Neural cell (in vitro differentiated cells): Measurements from ENCODE around the gene MAD1L1. TPM values are rescaled to one million over a fixed set of nuclear protein-coding genes. Genes with fewer than 3 reads are reported as not detected.

Experiments
- H2AFZ ChIP-seq: fragments of 200-600, 300-800 bp; sonication (generic), shearing (Covaris generic); 2 replicates; pipeline ENCODE4 v1.6.0; 2014; ENCODE audit warnings: low read depth, mild to moderate bottlenecking, antibody characterized with exemption, low read length, moderate library complexity
- H3F3A ChIP-seq: fragments of 200-600 bp; shearing (Covaris generic); 2 replicates; pipeline ENCODE4 v1.6.1; 2016; ENCODE audit warnings: mild to moderate bottlenecking, moderate library complexity, mixed read lengths, antibody characterized with exemption, low read length; ENCODE audit not compliant: insufficient read depth, poor library complexity, severe bottlenecking
- H3K27ac ChIP-seq: fragments of 200-600, 300-800 bp; sonication (generic), shearing (Covaris generic); 2 replicates; pipeline ENCODE4 v1.5.1; 2014; ENCODE audit warnings: mild to moderate bottlenecking, low read length, moderate library complexity
- H3K27me3 ChIP-seq: fragments of 300-800, 200-600 bp; sonication (generic), shearing (Covaris generic); 2 replicates; pipeline ENCODE4 v1.6.0; 2014; ENCODE audit warnings: mild to moderate bottlenecking, low read depth, low read length, moderate library complexity; ENCODE audit not compliant: insufficient read depth
- H3K36me3 ChIP-seq: fragments of 300-800, 200-600 bp; sonication (generic), shearing (Covaris generic); 2 replicates; pipeline ENCODE4 v1.5.1; 2014; ENCODE audit warnings: mild to moderate bottlenecking, antibody characterized with exemption, low read length, moderate library complexity; ENCODE audit not compliant: insufficient read depth
- H3K4me2 ChIP-seq: fragments of 300-800, 200-600 bp; sonication (generic), shearing (Covaris generic); 2 replicates; pipeline ENCODE4 v1.6.0; 2014; ENCODE audit warnings: mild to moderate bottlenecking, low read length
- H3K4me3 ChIP-seq: fragments of 300-800, 200-600 bp; sonication (generic), shearing (Covaris generic); 2 replicates; pipeline ENCODE4 v1.5.1; 2014; ENCODE audit warnings: mild to moderate bottlenecking, low read length, moderate library complexity
- H3K79me2 ChIP-seq: fragments of 200-600 bp; shearing (Covaris generic); replicated peaks from 2 replicates; pipeline ENCODE4 v1.6.0; 2014; ENCODE audit warnings: mild to moderate bottlenecking, low read length, moderate library complexity; ENCODE audit not compliant: insufficient read depth
- H3K9ac ChIP-seq: fragments of 300-800, 200-600 bp; sonication (generic), shearing (Covaris generic); 2 replicates; pipeline ENCODE4 v1.6.1; 2016; ENCODE audit warnings: mild to moderate bottlenecking, low read length, mixed read lengths
- H3K9me2 ChIP-seq: fragments of 200-600 bp; shearing (Covaris generic); 2 replicates; pipeline ENCODE4 v1.6.1; 2016; ENCODE audit warnings: mild to moderate bottlenecking, low read length, mixed read lengths; ENCODE audit not compliant: insufficient read depth
- H3K9me3 ChIP-seq: fragments of 200-600, 300-800 bp; sonication (generic), shearing (Covaris generic); 2 replicates; pipeline ENCODE4 v1.6.1; 2016; ENCODE audit warnings: mild to moderate bottlenecking, mixed run types, low read length, moderate library complexity, mixed read lengths
- H4K20me1 ChIP-seq: fragments of 200-600 bp; shearing (Covaris generic); 2 replicates; pipeline ENCODE4 v1.6.1; 2016; ENCODE audit warnings: mild to moderate bottlenecking, mixed run types; ENCODE audit not compliant: insufficient read depth
- CTCF ChIP-seq: fragments of 450-650 bp; IDR thresholded peaks from 2 replicates; pipeline ENCODE4 v1.5.1; 2014; ENCODE audit warnings: antibody characterized with exemption, mild to moderate bottlenecking, moderate library complexity; ENCODE audit not compliant: poor library complexity, severe bottlenecking
- EP300 ChIP-seq: fragments of 450-650 bp; conservative IDR thresholded peaks from 2 replicates; pipeline ENCODE4 v1.6.1; 2014; ENCODE audit warnings: antibody characterized with exemption, mild to moderate bottlenecking, moderate library complexity; ENCODE audit not compliant: poor library complexity, severe bottlenecking
- EZH2 ChIP-seq: fragments of 200-600, 300-800 bp; shearing (Covaris generic), sonication (generic); IDR thresholded peaks from 2 replicates; pipeline ENCODE4 v1.6.1; 2014; ENCODE audit warnings: antibody characterized with exemption, low read length, borderline replicate concordance, mild to moderate bottlenecking; ENCODE audit not compliant: insufficient read depth, poor library complexity, severe bottlenecking
- MXI1 ChIP-seq: fragments of 450-650 bp; conservative IDR thresholded peaks from 2 replicates; pipeline ENCODE4 v1.6.1; 2014; ENCODE audit warnings: antibody characterized with exemption, mild to moderate bottlenecking; ENCODE audit not compliant: poor library complexity, severe bottlenecking
- POLR2AphosphoS5 ChIP-seq: IDR thresholded peaks from 2 replicates; pipeline ENCODE4 v1.6.1; 2012
- RAD21 ChIP-seq: fragments of 450-650 bp; conservative IDR thresholded peaks from 2 replicates; pipeline ENCODE4 v1.6.1; 2014; ENCODE audit warnings: antibody characterized with exemption, mild to moderate bottlenecking, moderate library complexity
- REST ChIP-seq: IDR thresholded peaks from 2 replicates; pipeline ENCODE4 v1.6.1; 2012; ENCODE audit warnings: borderline replicate concordance
- SMC3 ChIP-seq: fragments of 450-650 bp; conservative IDR thresholded peaks from 2 replicates; pipeline ENCODE4 v1.6.1; 2014; ENCODE audit warnings: antibody characterized with exemption, mild to moderate bottlenecking, moderate library complexity; ENCODE audit not compliant: poor library complexity
- TAF1 ChIP-seq: IDR thresholded peaks from 2 replicates; pipeline ENCODE4 v1.6.1; 2012; ENCODE audit warnings: low read depth
- polyA plus RNA-seq: library from polyadenylated mRNA; depleted of rRNA; stranded (reverse); fragments of >200 nt; gene quantifications from 2 replicates; pipeline ENCODE4 v1.2.3, GENCODE V29; 2014

Gene MAD1L1
- polyA plus RNA-seq, 1 donor from 2014 or later = 31.4 TPM

DNA sequence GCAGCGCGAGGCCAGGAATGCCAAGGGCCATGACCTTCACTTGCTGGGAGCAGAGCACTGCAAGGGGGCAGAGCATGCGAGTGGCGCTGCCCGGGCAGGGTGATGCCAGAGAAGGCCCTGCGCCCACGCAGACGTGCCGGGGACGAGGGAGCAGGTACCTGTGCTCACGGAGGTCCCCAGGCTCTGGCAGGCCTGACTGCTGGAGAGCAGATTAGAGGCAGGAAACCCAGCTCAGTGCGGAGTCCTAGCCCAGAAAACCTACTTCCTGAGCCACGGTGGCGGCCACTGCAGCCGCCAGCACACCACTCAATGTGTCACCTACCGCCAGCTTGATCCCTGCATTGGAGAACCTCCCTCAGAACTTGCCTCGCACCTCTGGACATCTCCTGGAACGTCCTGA, 148.4 kb downstream of the MAD1L1 start:
- H3K9ac ChIP-seq = no peak overlapping the region
- no peak overlapping the region for H3K4me3 ChIP-seq
- no peaks in the 10 kb centered on the region for H3K9me3 ChIP-seq
- no peaks in the 10 kb centered on the region for H3K27me3 ChIP-seq
- no peaks in the 10 kb centered on the region for H3K36me3 ChIP-seq
- no peaks in the 10 kb centered on the region for H4K20me1 ChIP-seq
- H3K9me2 ChIP-seq = no peaks in the 10 kb centered on the region
- H3K79me2 ChIP-seq = no peaks in the 10 kb centered on the region
- no peaks in the 10 kb centered on the region for H3F3A ChIP-seq
- TF ChIP-seq POLR2AphosphoS5 (no peak), REST (no peak), CTCF (no peak), MXI1 (no peak), EZH2 (no peak), EP300 (no peak), TAF1 (no peak), RAD21 (no peak), SMC3 (no peak)
- no peak overlapping the region for H2AFZ ChIP-seq
- no peak overlapping the region for H3K4me2 ChIP-seq
- no peak overlapping the region for H3K27ac ChIP-seq

- H3K27ac ChIP-seq = no peak overlapping the region
- no peaks in the 10 kb centered on the region for H4K20me1 ChIP-seq
- H3K27me3 ChIP-seq = no peaks in the 10 kb centered on the region
- no peaks in the 10 kb centered on the region for H3K9me2 ChIP-seq
- H3K36me3 ChIP-seq = no peaks in the 10 kb centered on the region
- no peaks in the 10 kb centered on the region for H3K9me3 ChIP-seq
- H2AFZ ChIP-seq = no peak overlapping the region
- no peaks in the 10 kb centered on the region for H3K79me2 ChIP-seq
- H3K4me2 ChIP-seq = no peak overlapping the region
- H3F3A ChIP-seq = no peaks in the 10 kb centered on the region
- H3K9ac ChIP-seq = no peak overlapping the region
- H3K4me3 ChIP-seq = no peak overlapping the region
- no peak for TF ChIP-seq REST
- no peak for TF ChIP-seq POLR2AphosphoS5
- no peak for TF ChIP-seq EP300
- no peak for TF ChIP-seq RAD21
- no peak for TF ChIP-seq SMC3
- TF ChIP-seq EZH2 = no peak
- no peak for TF ChIP-seq TAF1
- TF ChIP-seq MXI1 = no peak
- no peak for TF ChIP-seq CTCF
These were observed 149.4 kb downstream of the MAD1L1 start for GRCh38 chr7:2083362-2083761.
